Stimulated activated CD4-positive, alpha-beta T cell treated with anti-CD3 and anti-CD28 coated beads, TNF-alpha, amount 100 ng/mL, for 24 hours (primary cell): ENCODE measurements around the gene C6orf136.
"Not testable (repeated sequence)": the region's sequence is repeated elsewhere in the genome, so short reads cannot be mapped to it uniquely, and the experiment has no call there.

Experiments
- DNase-seq, 3 experiments: peaks; one replicate each; pipeline ENCODE4 v3.0.0-alpha.2; 2020; ENCODE audit warnings: low read depth in 3 of 3

C6orf136 gene

DNA sequence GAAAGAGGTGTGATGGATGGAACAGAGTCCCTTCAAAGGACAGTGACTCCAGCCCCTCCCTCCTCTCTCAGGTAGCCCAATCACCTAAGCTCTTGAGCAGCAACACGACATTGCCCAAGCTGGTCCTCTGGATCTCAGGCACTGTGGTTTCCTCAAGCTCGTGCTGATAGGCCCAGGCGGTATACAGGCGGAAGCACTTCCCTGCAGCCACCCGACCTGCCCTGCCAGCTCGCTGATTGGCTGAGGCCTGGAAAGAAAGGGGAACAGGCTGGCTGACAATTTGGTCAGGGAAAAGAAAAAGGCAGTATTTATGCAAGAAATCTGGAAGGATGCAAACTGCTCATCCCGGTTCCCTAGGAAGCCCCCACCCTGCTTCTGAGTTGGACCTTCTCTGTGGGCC lies 9.6 kb downstream of the C6orf136 start:
- no peak for DNase-seq

DNA sequence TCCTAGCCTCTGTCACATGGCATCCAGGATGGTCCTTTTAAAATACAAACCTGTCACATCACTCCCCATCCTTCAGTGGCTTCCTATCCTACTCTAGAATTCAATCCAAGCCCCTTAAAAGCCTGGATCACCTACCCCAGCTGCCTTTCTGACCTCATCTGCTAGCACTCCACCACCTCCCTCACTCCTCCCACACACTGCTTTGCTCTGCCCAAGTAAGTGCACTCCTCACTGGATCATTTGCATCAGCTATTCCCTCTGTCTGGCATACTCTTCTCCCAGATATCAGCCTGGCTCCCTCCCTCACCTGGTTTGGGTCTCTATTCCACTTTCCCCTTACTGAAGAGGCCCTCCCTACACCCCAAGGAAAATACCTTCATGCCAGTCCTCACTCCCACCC lies 10.5 kb downstream of the C6orf136 start:
- no peak for DNase-seq

DNA sequence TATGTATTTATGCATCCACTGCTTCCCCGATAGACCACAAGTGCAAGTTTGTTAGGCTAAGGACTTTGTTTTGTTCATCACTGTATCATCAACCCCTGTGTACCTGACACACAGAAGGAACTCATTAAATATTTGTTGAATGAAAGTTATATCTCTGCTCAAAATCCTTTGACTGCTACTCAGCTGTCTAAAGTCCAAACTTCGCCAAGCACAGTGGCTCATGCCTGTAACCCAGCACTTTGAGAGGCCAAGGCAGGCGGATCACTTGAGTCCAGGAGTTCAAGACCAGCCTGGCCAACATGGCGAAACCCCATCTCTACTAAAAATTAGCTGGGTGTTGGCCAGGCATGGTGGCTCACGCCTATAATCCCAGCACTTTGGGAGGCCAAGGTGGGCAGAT lies 11.0 kb downstream of the C6orf136 start:
- DNase-seq = not testable (repeated sequence)

DNA sequence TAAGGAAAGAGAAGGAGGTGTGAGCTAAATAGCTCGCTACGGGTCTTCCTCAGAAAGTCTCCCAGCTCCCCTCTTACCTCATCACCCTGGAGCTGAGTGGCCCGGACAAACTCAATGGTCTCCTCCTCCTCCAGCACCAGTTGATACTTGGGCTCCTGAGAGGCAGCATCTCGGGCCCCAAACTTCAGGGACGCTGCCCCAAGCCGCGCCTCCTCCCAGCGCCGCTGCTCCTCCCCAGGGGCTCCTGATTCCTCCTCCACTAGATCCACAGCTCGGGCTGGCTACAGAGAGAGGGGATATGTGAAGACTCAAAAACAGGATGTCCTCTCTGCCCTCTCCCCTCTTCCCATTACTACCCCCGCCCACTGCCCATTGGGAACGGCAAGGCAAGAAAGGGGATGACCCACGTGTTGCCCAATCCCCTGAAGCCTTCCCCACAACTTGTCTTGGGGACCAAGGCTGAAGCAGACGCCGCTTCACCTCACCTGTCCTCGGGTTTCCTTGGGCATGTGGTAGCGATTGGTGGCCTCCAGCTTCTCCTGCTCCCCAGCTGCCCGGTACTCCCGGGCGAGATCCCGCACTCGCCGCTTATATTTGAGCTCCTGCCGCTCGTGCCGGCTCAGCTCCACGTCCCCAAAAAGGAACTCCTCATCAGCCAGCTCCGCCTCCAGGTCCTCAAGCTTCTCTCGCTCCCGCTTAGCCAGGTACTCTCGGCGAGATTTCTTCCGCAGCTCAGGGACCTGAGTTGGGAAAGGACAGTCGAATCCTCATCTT lies 18.2 kb downstream of the C6orf136 start:
- no peak for DNase-seq

DNA sequence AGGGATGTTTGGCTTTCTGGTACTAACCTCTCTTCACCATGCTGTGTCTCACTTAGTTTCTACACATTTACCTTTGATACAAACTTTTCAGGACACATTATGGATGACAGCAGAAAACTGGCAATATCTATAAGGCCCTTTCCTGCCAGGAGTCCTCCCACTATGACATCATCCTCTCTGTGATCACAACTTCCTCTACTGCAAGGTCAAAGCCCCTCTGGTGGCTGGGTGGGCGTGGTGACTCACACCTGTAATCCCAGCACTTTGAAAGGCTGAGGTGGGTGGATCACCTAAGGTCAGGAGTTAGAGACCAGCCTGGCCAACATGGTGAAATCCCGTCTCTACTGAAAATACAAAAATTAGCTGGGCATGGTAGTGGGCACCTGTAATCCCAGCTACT lies 19.4 kb downstream of the C6orf136 start:
- DNase-seq = peak in 1 of 3 experiments; percentile 50

DNA sequence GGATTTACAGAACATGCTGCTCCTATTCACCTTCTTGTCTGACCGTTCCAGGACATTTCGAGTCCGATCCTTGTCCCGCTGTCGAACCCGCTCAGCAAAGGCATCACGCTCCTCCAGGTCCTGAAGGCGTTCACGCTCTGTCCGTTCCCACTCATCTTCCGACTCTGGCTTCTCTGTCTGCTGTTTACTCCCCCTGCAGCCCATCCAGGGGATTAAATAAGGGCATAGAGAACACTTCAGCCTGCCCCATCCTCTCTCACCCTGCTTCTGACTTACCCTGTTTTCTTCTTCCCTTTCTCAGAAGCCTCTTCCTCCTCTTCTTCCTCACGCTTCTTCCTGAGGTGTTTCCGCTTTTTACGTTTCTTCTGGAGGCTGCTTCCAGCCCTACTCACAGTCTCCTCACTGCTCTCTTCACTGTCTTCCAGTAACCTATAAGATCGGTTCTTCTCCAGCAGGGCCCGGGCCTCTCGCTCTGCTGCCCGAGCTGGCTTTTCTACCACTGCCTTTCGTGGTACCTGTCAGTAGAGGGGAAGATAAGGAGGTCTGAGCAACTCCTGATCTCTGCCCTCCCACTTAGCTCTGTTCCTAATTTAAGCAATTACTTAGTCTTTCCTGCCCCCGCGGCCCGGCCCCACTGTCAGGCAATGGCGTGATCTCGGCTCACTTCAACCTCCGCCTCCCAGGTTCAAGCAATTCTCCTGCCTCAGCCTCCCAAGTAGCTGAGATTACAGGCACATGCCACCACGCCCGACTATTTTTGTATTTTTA lies 24.0 kb downstream of the C6orf136 start:
- DNase-seq = no peak

DNA sequence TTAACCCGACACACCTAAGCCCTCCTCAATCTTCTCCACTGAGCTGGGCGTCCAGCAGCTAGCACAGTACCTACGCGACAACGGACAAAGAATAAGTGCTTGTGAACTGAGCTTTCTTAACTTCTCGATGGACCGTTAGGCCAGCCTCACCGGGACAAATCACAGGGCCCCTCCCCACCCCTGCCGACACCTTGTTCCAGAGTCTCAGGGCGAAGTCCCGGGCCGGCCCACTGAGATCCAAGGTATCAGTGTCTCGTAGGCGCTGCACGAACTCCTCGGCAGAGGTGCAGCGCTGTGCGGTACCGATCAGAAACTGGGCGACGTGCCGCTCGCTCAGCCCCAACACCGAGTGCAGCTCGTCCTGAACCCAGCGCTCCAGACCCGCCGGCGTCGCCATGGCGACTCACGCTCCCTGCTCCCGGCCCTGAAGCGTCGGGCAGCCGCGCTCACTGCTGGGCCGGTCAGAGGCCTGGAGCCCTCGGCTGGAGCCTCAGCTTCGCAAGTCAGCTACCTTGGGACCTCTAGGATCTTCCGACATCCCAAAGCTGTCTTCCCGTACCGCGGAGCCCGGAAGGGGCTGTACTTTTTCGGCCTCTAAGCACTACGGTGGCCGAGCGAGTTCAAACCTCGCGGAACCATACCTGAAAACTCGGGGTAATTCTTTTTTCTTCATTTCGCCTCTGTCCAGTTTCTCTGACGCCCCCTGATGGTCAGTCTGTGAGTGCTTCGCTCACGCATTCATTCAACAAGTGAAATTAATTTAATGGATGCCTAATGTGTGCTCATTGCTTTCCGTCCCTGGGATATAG lies 25.7 kb downstream of the C6orf136 start, which contains the start of gene DHX16:
TSS of gene DHX16 (minus strand) at position 562 of the 809 bp plus-strand sequence. CDS start at position 397, 165 bp downstream.
- peak; percentile 78 to 90 (median 88) for DNase-seq

DNA sequence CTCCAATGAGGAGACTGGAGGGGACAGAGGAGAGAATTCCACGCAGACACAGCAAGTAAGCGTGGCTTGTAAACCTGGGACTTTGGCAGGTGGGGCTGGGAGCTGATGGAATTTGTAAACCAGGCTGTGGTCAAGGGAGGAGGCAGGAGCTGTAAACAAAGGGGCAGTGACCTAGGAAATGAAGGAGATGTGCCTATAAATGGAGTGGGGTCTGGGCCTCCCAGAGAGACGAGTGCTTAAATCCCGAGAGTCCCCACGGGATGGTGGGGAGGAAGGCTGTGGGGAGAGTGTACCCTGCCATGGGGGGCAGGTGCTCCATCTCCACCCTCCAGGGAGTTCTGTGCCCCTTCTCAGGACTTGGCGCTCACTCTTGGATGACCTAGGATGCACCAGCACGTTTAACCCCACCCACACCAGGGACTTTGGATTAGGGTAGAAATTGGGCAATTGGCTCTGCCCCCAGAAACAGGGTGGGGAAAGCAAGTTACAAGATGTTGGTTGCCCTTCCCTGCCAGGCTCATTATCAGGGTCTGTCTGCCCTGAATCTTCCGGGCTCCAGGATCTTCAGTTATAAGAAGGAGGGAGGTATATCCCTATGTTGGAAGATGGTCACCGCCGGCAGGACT lies 29.8 kb downstream of the C6orf136 start:
- no peak for DNase-seq

DNA sequence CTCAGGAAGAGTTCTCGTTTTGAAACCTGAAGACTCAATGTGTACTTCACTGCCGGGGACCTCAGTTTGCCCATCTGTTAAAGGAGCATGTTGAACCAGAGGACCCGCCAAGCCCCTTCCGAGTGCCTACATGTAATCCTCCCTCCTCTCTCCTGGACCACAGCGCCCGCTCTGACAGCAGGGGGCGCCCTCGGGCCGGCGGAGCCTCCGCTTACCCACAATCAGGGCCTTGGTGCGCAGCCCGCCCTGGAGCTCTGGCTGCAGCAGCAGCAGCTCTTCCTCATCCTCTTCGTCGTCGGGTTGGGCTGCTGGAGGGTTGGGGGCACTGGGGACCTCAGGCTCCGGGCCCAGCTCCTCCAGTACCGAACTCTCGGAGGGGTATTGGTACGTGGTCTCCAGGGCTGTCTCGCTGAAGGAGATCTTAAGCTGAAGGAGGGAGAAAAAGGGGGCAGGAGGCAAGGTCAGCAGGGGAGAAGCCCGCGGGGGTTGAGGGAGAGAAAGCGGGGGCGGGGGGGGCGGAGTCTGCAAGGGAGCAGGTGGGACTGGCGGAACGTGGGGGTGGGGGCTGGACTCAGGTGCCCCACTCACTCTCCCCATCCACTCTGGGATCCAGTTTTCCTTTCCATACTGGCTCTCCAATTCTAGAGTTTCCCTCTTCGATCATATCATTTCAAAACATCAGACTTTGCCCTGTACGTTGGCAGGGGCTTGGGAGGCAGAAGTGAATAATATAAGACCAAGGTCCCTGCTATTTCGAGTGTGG lies 32.2 kb downstream of the C6orf136 start:
- DNase-seq = peak; percentile 80 to 90 (median 86)

DNA sequence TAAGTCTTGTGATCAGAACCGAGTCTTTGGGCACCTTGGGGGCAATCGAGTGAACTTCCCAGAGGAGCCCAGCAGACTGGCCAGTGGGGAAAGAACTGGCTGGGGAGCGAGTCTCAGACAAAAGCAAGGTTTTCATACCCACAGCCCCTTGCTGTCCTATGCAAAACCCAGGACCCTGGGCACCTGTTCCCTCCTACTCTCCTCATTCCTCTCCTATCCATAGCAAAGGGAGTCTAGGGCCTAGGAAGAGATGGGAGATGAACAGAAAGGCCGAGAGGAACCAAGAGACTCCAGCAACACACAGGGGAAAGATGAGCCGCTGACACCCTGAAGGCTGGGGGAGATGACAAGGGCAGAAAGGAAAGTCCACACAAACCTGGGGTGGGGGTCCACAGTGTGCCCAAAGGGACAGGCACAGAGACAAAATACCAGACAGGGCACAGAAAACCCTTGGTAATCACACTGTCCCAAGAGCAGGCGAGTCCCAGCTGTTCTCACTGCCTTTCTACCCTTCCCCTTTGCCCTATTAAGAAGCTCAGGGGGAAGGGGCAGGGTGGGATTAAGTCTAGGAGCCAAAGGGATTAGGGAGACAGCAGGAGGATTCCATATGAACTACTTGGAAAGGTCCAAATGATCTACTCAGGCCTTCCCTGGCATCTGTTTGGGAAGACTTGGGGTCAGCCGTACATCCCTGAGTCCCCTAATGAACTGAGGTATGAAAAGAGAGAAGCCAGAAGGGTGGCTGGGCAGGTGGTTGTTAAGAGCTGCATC lies 33.0 kb downstream of the C6orf136 start:
- no peak for DNase-seq

DNA sequence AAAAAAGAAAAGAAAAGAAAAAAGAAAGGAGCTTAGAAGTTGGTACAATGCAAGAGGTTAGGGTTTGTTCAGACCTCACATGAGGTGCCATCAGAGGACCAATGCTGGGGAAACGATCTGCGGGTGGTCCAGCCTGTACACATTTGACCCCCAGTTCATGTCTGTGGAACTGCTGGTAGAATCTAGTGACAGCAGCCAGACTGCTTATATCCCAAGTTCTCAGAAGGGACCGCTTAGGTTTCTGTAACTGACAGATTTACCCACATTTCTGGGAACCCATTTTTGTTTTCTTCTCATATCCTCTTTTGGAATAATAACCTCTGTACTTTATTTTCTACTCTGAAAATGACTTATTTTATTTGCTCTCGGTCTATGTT lies 34.8 kb downstream of the C6orf136 start:
- no peak for DNase-seq

DNA sequence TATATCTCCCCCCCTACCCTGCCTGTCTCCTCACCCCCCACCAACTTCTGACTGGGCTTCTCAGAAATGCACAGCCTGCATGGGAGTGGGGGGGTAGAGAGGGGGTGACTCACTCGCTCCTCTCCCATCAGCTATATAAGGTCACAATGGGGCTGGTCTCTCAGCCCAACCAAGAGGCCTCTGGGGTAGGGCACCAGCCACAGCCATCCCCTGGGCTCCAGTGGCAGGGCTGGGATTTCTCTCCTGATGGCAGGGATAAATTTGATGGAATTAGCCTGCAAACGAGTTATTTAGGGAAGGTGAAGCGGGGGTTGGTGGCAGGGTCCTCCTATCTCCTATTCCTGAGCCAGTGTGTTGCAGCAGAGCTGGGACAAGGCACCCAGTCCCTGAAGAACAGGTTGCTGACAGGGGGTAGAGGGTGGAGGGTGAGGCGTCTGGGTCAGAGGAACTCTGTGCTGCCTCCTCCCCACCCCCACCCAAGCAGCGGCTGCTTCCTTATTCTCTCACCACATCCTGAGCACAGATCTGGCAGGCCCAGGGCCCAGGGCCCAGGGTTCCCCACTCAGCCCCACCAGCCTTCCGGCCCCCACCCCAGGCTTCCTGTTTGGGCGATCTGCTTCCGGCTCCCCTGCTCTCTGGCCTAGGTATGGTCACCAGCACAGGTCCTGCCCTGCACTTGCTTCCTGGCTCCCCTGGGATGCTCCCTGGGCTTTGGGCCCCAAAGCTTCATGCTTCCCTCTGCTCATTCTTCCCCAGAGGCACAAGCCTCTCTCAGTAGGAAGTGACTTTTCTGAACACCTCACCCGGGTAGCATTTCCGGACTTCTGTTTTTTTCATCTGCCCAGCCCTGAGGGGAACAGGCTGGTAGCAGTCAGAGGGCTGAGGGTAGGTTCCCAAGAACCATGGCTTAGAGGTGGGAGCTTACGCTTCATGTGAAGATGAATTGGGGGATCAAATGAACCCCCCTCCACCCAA lies 35.5 kb downstream of the C6orf136 start:
- DNase-seq = peak; percentile 67 to 85 (median 74)

DNA sequence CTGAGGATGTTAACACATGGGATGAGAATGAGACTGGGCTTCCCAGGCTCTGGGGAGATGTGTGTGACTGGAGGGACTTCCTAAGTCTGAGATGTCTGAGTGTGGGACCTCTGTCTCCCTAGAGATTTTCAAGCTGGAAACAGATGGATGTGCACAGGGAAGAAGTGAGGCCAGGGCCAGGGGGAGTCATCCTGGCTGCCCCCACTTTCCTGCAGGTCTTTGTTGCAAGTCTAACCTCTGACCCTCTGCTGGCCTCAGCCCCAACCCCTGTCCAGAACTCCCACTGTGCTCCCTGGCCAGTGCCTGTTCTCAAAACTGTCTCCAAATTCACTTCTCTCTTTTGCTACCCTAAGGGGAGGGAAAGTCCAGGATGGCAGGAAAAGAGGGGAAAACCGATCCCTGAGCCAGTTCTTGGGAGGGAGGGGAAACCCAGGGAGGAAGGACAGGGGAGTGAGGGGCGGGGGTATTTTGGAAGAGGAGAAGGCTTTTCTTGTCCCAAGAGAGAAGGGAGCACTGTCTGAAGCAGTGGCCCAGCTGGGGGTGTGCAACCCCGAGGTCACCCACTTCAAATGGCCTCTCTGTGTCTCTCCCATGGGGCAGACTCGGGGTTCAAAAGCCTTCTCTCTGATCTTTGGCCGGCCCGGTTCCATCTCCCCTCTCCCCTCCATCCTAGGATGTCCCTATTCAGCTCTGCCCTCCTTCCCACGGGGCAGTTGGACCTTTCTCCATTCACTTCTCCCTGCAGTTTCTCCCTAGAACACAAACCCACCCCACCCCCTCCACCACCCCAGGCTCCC lies 36.4 kb downstream of the C6orf136 start:
- no peak for DNase-seq

DNA sequence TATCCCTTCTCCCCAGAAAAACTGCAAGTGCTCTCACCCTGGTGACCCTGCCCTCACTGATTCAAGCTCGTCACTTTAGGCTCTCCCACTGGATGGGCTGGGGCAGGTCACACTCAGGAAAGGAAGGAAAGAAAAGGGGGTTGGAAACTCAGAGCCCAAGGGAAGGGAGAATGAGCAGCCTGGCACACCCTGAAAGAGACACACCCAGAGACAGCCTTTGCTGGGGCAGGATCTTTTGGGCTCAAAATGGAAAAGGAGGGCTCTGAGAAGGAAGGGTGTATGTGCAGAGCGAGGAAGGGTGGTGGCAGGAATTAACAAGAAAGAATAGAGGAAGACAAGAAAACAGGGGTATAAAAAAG lies 37.0 kb downstream of the C6orf136 start:
- DNase-seq = no peak

DNA sequence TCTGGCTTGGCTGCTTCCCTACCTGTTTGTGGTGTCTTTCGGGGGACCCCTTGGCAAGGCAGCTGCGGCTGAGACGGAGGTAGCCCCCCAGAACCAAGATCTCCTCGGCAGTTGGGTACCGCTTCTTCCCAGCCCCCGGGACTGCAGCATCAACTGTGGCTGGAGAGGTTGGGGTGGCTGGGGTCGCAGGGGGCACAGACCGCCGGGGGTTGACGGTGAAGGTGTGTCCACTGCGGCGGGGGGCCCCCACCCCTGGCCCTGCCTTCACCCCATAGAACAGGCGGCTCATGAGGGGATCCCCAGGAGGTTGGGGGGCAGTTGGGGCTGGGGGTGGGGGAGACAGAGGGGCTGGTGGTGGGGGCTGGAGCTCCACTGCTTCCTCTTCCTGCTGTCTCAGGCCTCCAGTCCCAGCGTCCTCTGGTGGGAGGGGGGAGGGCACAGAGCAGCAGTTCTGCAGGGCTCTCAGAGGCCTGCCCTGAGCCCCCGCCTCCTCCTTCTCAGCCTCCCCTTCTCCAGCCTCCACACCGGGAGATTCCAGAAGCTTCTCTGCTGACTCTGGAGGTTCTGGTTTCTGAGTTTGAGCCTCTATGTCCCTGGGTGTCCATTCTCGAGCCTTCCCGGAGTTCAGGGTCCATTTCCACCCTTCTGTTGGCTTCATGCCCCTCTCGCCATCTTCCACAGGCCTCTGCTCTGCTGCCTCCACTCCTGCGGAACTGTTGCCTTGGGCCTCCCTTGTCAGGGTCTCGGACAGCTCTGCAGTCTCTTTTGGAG lies 37.6 kb downstream of the C6orf136 start:
- peak in 1 of 3 experiments; percentile 61 for DNase-seq

DNA sequence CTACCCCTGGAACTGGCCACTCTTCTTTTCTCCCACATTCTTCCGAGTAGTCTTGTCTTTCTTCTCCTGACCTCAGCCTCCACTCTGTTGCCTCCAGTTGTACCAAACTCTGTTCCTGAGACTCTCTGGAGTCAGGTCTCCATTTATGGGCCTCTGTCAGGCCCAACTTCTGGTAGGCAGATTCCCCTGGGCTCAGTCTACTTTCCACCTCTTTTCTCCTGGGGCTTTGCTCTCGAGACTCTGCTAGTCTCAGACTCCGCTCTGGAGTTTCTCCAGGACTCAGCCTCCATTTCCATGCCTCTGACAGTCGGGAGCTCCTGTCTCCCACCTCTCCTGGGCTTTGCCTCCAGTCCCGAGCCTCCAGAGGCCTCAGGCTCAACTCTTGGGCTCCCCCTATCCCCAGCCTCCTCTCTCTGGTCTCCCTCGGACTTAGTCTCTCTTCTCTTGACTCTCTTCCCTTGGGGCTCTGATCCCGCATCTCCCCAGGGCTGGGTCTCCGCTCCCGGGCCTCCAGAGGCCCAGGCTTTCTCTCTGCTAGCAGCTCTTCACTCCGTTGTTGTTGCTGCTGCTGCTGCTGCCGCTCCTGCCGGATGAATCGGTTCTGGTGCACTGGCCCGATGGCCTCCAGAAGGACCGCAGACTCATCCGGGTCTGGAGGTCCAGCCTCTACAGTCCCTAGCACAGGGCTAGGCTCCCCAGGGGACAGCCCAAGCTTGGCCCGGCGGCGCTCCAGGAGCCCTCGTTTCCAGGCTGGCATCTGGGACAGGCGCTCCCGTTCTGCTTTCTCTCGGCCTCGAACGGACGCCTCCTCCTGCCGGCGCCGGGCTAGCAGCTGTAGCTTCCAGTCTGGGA lies 38.5 kb downstream of the C6orf136 start:
- no peak for DNase-seq
